Spleen (tissue), 11 donors: ENCODE data around the gene ACVR2B. TPM values are rescaled to one million over a fixed set of nuclear protein-coding genes. Genes with fewer than 3 reads are reported as not detected.
"Not testable (repeated sequence)": the region's sequence is repeated elsewhere in the genome, so short reads cannot be mapped to it uniquely, and the experiment has no call there.

Source experiments
- DNase-seq: peaks from one replicate; pipeline ENCODE4 v3.0.0-alpha.2; 2020
- H3K27ac ChIP-seq, 8 donors: fragments of 200-600 bp; sonication (generic) in 7 of 8; 1 replicate in 4 of 8; 2 replicates in 4 of 8; pipeline versions ENCODE4 v1.5.0 to v1.8.0; 2016 to 2021; ENCODE audit warnings: inconsistent platforms in 4 of 8, mild to moderate bottlenecking in 4 of 8, moderate library complexity in 1 of 8
- H3K27me3 ChIP-seq, 7 donors: fragments of 200-600 bp; sonication (generic) in 6 of 7; replicated peaks in 1 of 7; 1 replicate in 4 of 7; 2 replicates in 3 of 7; pipeline versions ENCODE4 v1.5.0 to v1.8.0; 2016 to 2021; ENCODE audit warnings: inconsistent platforms in 3 of 7, mild to moderate bottlenecking in 1 of 7
- H3K36me3 ChIP-seq, 6 donors: fragments of 200-600 bp; sonication (generic) in 5 of 6; 1 replicate in 4 of 6; 2 replicates in 2 of 6; pipeline versions ENCODE4 v1.5.0 to v1.8.0; 2016 to 2021; ENCODE audit warnings: inconsistent platforms in 2 of 6
- H3K4me1 ChIP-seq, 6 donors: fragments of 200-600 bp; sonication (generic) in 5 of 6; 1 replicate in 3 of 6; 2 replicates in 3 of 6; pipeline versions ENCODE4 v1.5.0 to v1.8.0; 2016 to 2021; ENCODE audit warnings: inconsistent platforms in 3 of 6
- H3K4me3 ChIP-seq, 8 donors: fragments of 200-600 bp; sonication (generic) in 7 of 8; 1 replicate in 4 of 8; 2 replicates in 4 of 8; pipeline versions ENCODE4 v1.5.0 to v1.8.0; 2016 to 2021; ENCODE audit warnings: inconsistent platforms in 4 of 8, mild to moderate bottlenecking in 4 of 8, moderate library complexity in 2 of 8
- H3K9me3 ChIP-seq, 8 donors: fragments of 200-600 bp; sonication (generic) in 7 of 8; 1 replicate in 4 of 8; 2 replicates in 4 of 8; pipeline versions ENCODE4 v1.5.0 to v1.8.0; 2016 to 2021; ENCODE audit warnings: inconsistent platforms in 4 of 8
- POLR2A ChIP-seq, 3 donors: fragments of 450-650 bp; IDR thresholded peaks; one replicate each; pipeline ENCODE4 v1.5.1; 2017; ENCODE audit warnings: antibody characterized with exemption in 3 of 3, mild to moderate bottlenecking in 1 of 3
- WGBS, 5 donors: extraction: QIAGEN DNeasy Blood & Tissue Kit in 3 of 5; methylation state at CpG; one replicate each; pipeline versions ENCODE4 v1.1.5 to v1.1.7; 2013 to 2018; 5-methylcytosine and 5-hydroxymethylcytosine counted together
- intact Hi-C: fragments of 100-400 bp; cut with DNase I; formaldehyde crosslinking; loops from one replicate; pipeline ENCODE4 v1.15.0; 2023; ENCODE audit warnings: low total_unique reads
- polyA plus RNA-seq, 3 donors: library from polyadenylated mRNA; stranded (reverse); fragments of 200-250 nt; gene quantifications; one replicate each; pipeline ENCODE4 v1.2.1, GENCODE V29; 2013
- total RNA-seq, 7 donors: library from RNA; depleted of rRNA in 3 of 7; stranded (reverse); fragments of >200 nt in 3 of 7; fragmentation: NEBNext Ultra II Directional in 4 of 7; extraction: Animal tissue kit (Norgen Biotek cat#: 25700) in 4 of 7; gene quantifications; one replicate each; pipeline versions ENCODE4 v1.1.0 to v1.2.1, GENCODE V29; 2016 to 2021
- donor health status: healthy with polysubstance abuse.
- donor health status: DM: no; HTN: no; CAD: no; lungs with moderate emphysema.
- donor health status: DM: no; HTN: no; CAD: no.
- donor health status: Bipolar disorder and iron deficiency.
- donor health status: healthy.
- donor health status: DM: no; HTN: no; CAD: no.
- donor health status: DM: yes; HTN: yes; CAD: no.

ACVR2B gene
- total and polyA plus RNA-seq, 10 donors, result 0.28 to 8.4 (median 4.8) TPM

GRCh38 chr3:38421679-38422336 is 31.9 kb upstream of the ACVR2B start:
- WGBS, 5 donors, result 78 to 91% (median 89%) methylated on average over 7 of the region's 7 CpGs
- TF ChIP-seq POLR2A (IDR thresholded peaks at IDR 0.05), result no peak
- Histone ChIP-seq H3K4me1 (peaks cover 0 to 6% (median 0%) of the 10 kb centered on the region in 6 donors), H3K9me3 (no peaks in the 10 kb centered on the region), H3K27ac (no peak overlapping the region), H3K4me3 (no peak overlapping the region), H3K36me3 (no peaks in the 10 kb centered on the region), H3K27me3 (no peaks in the 10 kb centered on the region)
- DNase-seq, result no peak
- intact Hi-C loops, result no loop called here

GRCh38 chr3:38426798-38427426 is 26.8 kb upstream of the ACVR2B start:
- H3K27ac ChIP-seq, H3K9me3 ChIP-seq: not testable (repeated sequence)
- WGBS, 5 donors, result 42 to 68% (median 56%) methylated on average over 6 of the region's 6 CpGs

GRCh38 chr3:38432871-38433658 is 20.6 kb upstream of the ACVR2B start:
- H3K4me1 ChIP-seq, H3K4me3 ChIP-seq, H3K27me3 ChIP-seq, DNase-seq, H3K36me3 ChIP-seq, intact Hi-C loops, H3K27ac ChIP-seq: not testable (repeated sequence)
- H3K9me3 ChIP-seq, result peaks cover 11 to 67% (median 58%) of the 10 kb centered on the region in 8 donors
- 80 to 99% (median 89%) methylated on average over 5 of the region's 5 CpGs for WGBS, 5 donors

More at GRCh38 chr3:38426798-38427426, 26.8 kb upstream of the ACVR2B start:
- peaks cover 0 to 15% (median 0%) of the 10 kb centered on the region in 6 donors for H3K4me1 ChIP-seq
- intact Hi-C loops, H3K27me3 ChIP-seq, DNase-seq, H3K4me3 ChIP-seq, H3K36me3 ChIP-seq: not testable (repeated sequence)

GRCh38 chr3:38433661-38434060 is 20.0 kb upstream of the ACVR2B start:
- H3K27me3 ChIP-seq, H3K27ac ChIP-seq, H3K36me3 ChIP-seq, intact Hi-C loops, H3K4me3 ChIP-seq, H3K4me1 ChIP-seq, DNase-seq: not testable (repeated sequence)
- 74 to 87% (median 84%) methylated on average over 2 of the region's 2 CpGs for WGBS, 5 donors
- peaks cover 11 to 73% (median 63%) of the 10 kb centered on the region in 8 donors for H3K9me3 ChIP-seq

GRCh38 chr3:38438436-38439069 is 15.1 kb upstream of the ACVR2B start:
- H3K27ac ChIP-seq, intact Hi-C loops, H3K4me3 ChIP-seq, H3K4me1 ChIP-seq, DNase-seq, H3K27me3 ChIP-seq, H3K36me3 ChIP-seq: not testable (repeated sequence)
- 23 to 35% (median 32%) methylated on average over 5 of the region's 5 CpGs for WGBS, 5 donors
- H3K9me3 ChIP-seq, result peaks cover 5 to 63% (median 53%) of the 10 kb centered on the region in 8 donors

- intact Hi-C loops, DNase-seq, H3K27me3 ChIP-seq, H3K27ac ChIP-seq, H3K4me3 ChIP-seq, H3K36me3 ChIP-seq, H3K4me1 ChIP-seq: not testable (repeated sequence)
- WGBS, 5 donors, result 63 to 87% (median 80%) methylated on average over 4 of the region's 4 CpGs
- H3K9me3 ChIP-seq, result peaks cover 0 to 25% (median 13%) of the 10 kb centered on the region in 8 donors
These were observed 10.5 kb upstream of the ACVR2B start for GRCh38 chr3:38443205-38443604.
